Islet of Langerhans (tissue), 1 donor: ENCODE results near the gene PTRH1.
A peak's percentile ranks its signal among the peaks of the same experiment; 100 is the strongest.

ENCODE experiments used
- FAIRE-seq: peaks from one replicate; lab custom pipeline; 2011; peaks lifted over from hg19 to GRCh38; lab: Jason Lieb, UNC

The PTRH1 gene

GRCh38 chr9:127694890-127695720 is 20.4 kb downstream of the PTRH1 start:
- FAIRE-seq = no peak

DNA sequence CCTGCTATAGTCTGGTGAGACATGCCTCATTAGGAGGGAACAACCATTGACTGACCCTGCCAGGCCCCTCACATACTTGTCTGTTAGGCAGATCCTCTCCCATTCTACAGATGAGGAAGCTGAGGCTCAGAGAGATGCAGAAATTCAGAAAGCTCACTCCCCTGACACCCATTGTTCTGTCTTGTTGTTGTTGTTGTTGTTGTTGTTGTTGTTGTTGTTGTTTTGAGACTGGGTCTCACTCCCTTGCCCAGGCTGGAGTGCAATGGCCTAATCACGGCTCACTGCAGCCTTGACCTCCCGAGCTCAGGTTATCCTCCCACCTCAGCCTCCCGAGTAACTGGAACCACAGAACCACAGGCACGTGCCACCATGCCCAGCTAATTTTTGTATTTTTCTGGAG is 21.8 kb downstream of the PTRH1 start:
- no peak for FAIRE-seq

GRCh38 chr9:127693143-127693542 is 22.3 kb downstream of the PTRH1 start:
- FAIRE-seq = no peak

- FAIRE-seq = no peak
Measured at GRCh38 chr9:127692071-127692470, 23.4 kb downstream of the PTRH1 start.

GRCh38 chr9:127690735-127691134 is 24.7 kb downstream of the PTRH1 start:
- no peak for FAIRE-seq

DNA sequence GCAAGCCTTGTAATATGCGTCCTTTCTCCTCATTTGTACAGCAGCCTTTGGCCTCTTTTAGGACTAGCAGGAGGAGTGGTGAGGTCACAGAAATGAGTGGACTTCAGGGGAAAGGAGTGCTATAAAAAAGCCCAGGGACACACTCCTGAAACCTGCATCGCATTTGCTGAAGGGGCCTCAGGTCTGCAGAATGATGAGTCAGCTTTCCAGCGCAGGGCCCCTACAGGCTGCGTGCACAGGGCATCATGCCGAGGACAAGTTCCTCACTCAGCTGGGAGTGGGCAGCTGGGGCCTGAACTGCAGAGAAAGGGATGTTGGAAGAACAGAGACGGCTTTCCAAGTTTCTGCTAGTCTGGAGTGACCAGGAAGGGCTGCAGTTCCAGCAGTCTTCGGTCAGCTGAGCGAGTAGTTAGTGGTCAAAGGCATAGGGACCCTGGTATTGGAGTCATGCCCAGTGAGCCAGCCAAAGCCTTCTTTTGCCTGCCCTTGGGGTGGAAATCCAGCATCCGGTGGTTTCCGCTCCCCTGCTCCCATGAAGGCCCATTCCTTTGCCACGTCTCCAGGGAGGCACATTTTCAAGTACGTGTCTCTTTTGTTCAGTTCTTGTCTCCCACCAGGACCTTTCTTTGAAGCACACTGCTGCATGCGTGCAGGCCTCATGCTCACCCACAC is 26.0 kb downstream of the PTRH1 start:
- no peak for FAIRE-seq

- no peak for FAIRE-seq
Measured at GRCh38 chr9:127686461-127687393, 28.7 kb downstream of the PTRH1 start.

DNA sequence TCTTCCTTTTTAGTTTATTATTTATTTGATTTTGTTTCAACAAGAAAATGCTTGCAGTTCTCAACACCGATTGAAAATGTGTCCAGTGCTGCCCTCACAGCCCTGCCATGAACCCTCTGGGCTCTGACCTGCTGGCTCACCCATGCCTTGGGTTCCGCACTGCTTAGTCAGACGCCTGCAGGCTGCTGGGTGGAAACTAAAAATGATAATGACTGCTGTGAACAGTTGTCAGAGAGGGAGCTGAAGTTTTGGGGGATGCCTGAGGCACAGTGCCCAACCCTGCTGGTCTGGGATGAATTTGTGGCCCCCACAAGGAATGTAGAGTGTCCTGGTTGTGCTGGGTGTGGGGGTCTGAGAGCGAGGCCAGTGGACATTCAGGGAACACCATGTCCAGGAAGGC is 30.9 kb downstream of the PTRH1 start:
- FAIRE-seq = no peak

DNA sequence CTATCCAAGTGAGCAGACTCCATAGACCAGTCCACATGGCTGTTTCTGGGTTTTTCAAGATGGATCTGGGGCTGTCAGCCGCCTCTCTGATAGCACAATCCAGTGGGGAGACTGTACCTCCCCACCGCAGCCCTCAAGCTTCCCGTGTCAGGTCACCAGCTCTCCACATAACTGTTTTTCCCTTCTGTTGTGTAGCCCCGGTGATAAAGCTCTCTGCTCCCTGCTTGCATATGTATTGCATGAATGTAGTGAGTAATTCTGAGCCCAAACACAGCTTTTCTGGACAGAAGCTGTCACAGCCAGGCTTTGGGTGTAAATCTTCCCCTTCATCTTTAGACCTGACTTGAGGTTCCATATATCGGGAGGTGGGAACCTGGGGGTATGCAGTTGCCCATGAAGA is 31.7 kb downstream of the PTRH1 start:
- no peak for FAIRE-seq

GRCh38 chr9:127682351-127683136 is 32.9 kb downstream of the PTRH1 start:
- FAIRE-seq = no peak

DNA sequence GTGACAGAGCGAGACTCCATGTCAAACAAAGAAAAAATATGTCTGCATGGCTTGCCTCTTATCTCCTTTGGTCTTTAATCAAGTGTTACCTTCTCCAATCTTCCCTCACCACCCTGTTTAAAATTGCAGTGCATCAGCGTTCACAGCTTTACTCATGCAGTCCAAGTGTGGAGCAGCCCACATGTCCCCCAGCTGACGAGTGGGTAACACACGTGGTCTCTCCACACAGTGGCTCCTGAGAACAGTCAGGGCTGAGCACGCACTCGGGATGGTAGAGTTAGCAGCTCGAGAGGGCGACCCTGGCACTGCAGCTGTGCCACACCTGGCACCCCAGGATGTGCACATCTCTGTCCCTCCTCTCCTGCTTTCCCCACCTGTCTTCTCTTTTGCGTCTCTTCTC is 34.6 kb downstream of the PTRH1 start:
- FAIRE-seq = no peak

DNA sequence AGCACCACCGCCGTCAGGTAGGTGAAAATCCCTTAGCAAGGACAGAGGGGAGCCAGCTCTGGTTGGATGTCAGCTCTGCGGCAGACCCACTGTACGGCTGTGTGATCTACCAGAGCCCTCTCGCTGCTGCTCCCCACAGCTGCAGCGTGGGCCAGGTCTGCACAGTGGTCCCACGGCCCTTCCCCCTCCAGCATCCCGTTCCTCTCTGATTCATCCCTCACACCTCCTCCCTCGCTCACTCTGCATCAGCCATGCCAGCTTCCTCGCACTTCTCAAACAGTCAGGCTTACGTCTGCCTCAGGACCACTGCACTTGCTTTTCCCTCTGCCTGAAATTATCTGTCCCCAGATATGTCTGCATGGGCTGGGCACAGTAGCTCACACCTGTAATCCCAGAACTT is 35.2 kb downstream of the PTRH1 start:
- no peak for FAIRE-seq

GRCh38 chr9:127679506-127679905 is 36.0 kb downstream of the PTRH1 start:
- FAIRE-seq = no peak

DNA sequence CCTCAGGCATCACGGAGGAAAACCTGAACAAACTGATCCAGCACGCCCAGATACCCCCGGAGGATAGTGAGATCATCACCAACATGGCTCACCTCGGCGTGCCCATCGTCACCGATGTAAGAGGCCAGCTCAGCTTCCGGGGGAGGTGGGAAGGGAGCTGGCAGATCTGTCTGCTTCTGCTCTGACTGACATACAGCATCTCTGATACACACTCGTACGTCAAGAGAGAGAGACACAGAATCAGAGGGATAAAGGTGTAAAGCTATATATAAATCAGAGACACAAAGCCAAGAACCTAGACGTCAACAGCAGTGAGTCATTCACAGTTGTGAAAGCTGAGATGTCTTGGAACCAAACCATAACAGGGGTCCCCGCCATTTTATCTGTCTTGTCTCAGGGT is 38.8 kb downstream of the PTRH1 start:
- no peak for FAIRE-seq

DNA sequence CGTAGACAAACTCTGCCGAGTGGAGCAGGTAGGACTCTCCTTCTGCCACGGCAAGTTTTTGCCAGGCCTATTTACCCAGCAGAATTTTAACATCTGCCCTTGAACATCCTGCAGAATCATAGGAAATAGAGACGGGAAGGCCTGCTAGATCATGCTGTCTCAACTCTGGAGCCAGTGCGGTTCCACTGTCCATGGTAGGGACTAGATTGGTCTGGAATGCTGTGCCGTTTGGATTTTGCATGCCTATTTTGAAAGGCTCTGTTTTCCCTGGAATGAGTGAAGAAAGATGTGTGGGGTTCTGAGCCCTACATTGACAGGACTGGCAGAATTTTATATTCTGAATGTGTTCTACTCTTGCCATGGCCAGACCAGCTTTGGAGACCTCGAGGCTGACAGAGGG is 42.2 kb downstream of the PTRH1 start:
- no peak for FAIRE-seq

DNA sequence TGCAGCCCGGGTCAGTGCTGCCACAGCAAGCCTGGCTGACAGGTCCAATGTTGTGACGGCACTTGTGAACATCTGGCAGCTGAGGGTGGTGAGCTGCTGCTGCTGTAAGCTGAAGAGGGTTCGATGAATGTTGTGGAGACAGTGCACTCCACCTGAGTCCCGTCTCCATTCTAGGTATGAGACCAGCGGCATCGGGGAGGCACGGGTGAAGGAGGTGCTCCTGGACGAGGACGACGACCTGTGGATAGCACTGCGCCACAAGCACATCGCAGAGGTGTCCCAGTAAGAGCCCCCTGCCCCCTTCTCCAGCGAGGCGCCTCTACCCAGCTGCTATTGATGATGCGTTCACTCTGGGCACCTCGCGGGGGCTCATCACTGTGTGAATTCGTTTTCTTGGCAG is 47.6 kb downstream of the PTRH1 start:
- FAIRE-seq = no peak

DNA sequence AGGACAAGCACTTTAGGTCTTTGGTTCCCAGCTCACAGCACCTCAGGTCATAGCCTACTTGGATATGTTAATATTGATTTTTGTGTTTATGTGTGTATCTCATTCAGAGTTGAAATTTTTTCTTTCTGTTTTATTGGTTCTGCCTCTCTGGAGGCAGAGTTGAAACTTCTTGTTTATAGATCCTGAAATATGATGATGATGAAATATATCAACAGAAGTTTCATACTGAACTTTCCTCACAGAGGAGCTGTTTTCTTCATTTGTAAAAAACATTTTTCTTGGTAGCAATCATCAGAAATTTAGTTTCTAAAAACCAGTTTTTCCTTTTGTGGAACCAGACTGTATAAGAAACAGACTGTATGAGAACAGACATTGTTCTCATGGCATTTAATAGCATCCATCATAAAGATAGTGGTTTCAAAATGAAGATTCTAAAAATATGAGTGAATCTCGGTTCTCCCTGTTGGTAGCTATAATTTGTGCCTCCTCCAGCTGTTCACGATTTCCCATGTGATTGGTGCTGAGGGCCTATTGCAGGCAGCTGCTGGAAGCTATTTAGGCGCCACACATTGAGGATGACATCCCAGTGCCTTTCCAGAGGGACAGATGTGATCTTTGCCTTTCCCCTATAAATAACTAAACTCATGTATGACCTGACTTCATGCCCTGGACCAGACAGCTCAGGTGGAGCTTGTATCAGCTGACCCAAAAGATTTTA is 48.2 kb downstream of the PTRH1 start:
- FAIRE-seq = no peak

- FAIRE-seq = peak; percentile 80
Measured at GRCh38 chr9:127664678-127665507, 50.6 kb downstream of the PTRH1 start.

DNA sequence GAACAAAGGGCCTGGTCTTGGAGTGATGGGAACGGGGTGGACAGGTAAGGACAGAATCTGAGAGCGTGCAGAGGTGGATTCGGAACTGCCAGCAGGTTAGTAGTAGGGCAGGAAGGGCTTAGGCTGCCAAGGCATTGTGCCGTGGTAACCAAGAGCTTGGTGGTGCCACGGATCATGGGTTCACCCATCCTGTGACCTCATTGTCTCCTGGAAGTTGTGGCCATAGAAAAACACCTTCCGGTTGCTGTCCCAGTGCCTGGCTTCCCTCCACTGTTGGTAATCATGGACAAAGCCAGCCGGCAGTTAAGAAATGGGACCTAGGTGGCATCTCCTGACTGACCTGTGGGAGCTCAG is 51.2 kb downstream of the PTRH1 start:
- FAIRE-seq = no peak
